ENCODE data around the gene POFUT1.

- TF ChIP-seq CTCF (IDR thresholded peaks at IDR 0.05) (peak in 2 of 7 experiments; percentile 20 to 22), EP300 (IDR thresholded peaks at IDR 0.05) (no peak), POLR2AphosphoS5 (IDR thresholded peaks at IDR 0.05) (peak; percentile 58 to 84 (median 69))
Measured at GRCh38 chr20:32207626-32208498, at the start of gene POFUT1, which contains the start of gene PLAGL2.

Measured in stomach (tissue), 4 donors.